GM12874 (cell line): ENCODE measurements around the gene NCKAP5.

Experiments used
- CTCF ChIP-seq: IDR thresholded peaks from 2 replicates; pipeline ENCODE4 v1.5.1; 2011; ENCODE audit warnings: low read depth, mild to moderate bottlenecking, control low read depth, low read length, moderate library complexity; ENCODE audit not compliant: insufficient read depth

NCKAP5 gene

GRCh38 chr2:133523406-133523805 lies 44.9 kb downstream of the NCKAP5 start:
- TF ChIP-seq CTCF: no peak

- no peak for TF ChIP-seq CTCF
These were observed 46.1 kb downstream of the NCKAP5 start for GRCh38 chr2:133522204-133522603.

GRCh38 chr2:133521146-133521745 lies 47.0 kb downstream of the NCKAP5 start:
- no peak for TF ChIP-seq CTCF

- no peak for TF ChIP-seq CTCF
These were observed 49.4 kb downstream of the NCKAP5 start for GRCh38 chr2:133518700-133519344.

GRCh38 chr2:133517876-133518275 lies 50.4 kb downstream of the NCKAP5 start:
- no peak for TF ChIP-seq CTCF

GRCh38 chr2:133516405-133517026 lies 51.7 kb downstream of the NCKAP5 start:
- TF ChIP-seq CTCF: no peak

GRCh38 chr2:133515271-133515670 lies 53.0 kb downstream of the NCKAP5 start:
- no peak for TF ChIP-seq CTCF
